GM12878 (cell line): ENCODE data around the gene SPRY1. TPM values are rescaled to one million over a fixed set of nuclear protein-coding genes. Genes with fewer than 3 reads are reported as not detected.

Experiments used
- BHLHE40 ChIP-seq, 2 experiments: fragments of 450-650 bp in 1 of 2; IDR thresholded peaks; 2 replicates each; pipeline ENCODE4 v1.6.1; 2011 to 2017; ENCODE audit warnings: low read depth in 2 of 2, borderline replicate concordance in 1 of 2, improper control_type of control experiment in 1 of 2, low read length in 1 of 2, mild to moderate bottlenecking in 1 of 2
- BMI1 ChIP-seq: fragments of 450-650 bp; IDR thresholded peaks from 2 replicates; pipeline ENCODE4 v1.6.1; 2016; ENCODE audit warnings: mild to moderate bottlenecking, moderate library complexity, borderline replicate concordance
- CREM ChIP-seq: IDR thresholded peaks from 2 replicates; pipeline ENCODE4 v1.6.1; 2014; ENCODE audit warnings: antibody characterized with exemption, low read depth
- HDAC6 ChIP-seq: fragments of 200-600 bp; sonication (generic); IDR thresholded peaks from one replicate; pipeline ENCODE4 v1.8.0; 2017; ENCODE audit warnings: antibody characterized with exemption; ENCODE audit not compliant: unreplicated experiment
- IKZF2 ChIP-seq, 2 experiments: fragments of 450-650 bp; IDR thresholded peaks; 2 replicates each; pipeline ENCODE4 v1.6.1; 2017; ENCODE audit warnings: mild to moderate bottlenecking in 2 of 2, moderate library complexity in 2 of 2
- IRF4 ChIP-seq: IDR thresholded peaks from 2 replicates; pipeline ENCODE4 v1.6.1; 2011; ENCODE audit warnings: low read depth, low read length
- NFIC ChIP-seq: IDR thresholded peaks from 2 replicates; pipeline ENCODE4 v1.6.1; 2012; ENCODE audit warnings: low read depth, mild to moderate bottlenecking, inconsistent platforms, low read length, moderate library complexity
- NR2C1 ChIP-seq: fragments of 450-650 bp; IDR thresholded peaks from 2 replicates; pipeline ENCODE4 v1.6.1; 2017; ENCODE audit warnings: antibody characterized with exemption, mild to moderate bottlenecking, moderate library complexity
- PAX5 ChIP-seq: IDR thresholded peaks from 2 replicates; pipeline ENCODE4 v1.6.1; 2011; ENCODE audit warnings: low read depth, low read length, borderline replicate concordance
- RAD21 ChIP-seq: IDR thresholded peaks from 2 replicates; pipeline ENCODE4 v1.6.1; 2011; ENCODE audit warnings: mild to moderate bottlenecking, low read depth, low read length, moderate library complexity; ENCODE audit not compliant: insufficient read depth
- RB1 ChIP-seq: fragments of 450-650 bp; formaldehyde crosslinking; IDR thresholded peaks from 2 replicates; pipeline ENCODE4 v1.6.1; 2017; ENCODE audit warnings: mild to moderate bottlenecking, borderline replicate concordance
- RUNX3 ChIP-seq: IDR thresholded peaks from 2 replicates; pipeline ENCODE4 v1.6.1; 2012; ENCODE audit warnings: low read length, inconsistent platforms
- ZNF207 ChIP-seq: fragments of 450-650 bp; IDR thresholded peaks from 2 replicates; pipeline ENCODE4 v1.6.1; 2014; ENCODE audit warnings: antibody characterized with exemption, mild to moderate bottlenecking, borderline replicate concordance
- ZNF217 ChIP-seq: fragments of 450-650 bp; IDR thresholded peaks from 2 replicates; pipeline ENCODE4 v1.6.1; 2017; ENCODE audit warnings: antibody characterized with exemption, mild to moderate bottlenecking
- polyA plus RNA-seq, 11 experiments: library from polyadenylated mRNA; depleted of rRNA in 4 of 11; unstranded in 6 of 11; stranded (reverse) in 5 of 11; fragments of >200 nt; fragmentation: Nextera tagmentation in 4 of 11; fragmentation: Illumina TruSeq in 1 of 11; extraction: Ambion mirVana in 4 of 11; extraction: Trizol in 1 of 11; gene quantifications; 1 replicate in 1 of 11; 2 replicates in 10 of 11; pipeline versions ENCODE4 v1.2.1 to v1.2.3, GENCODE V29; 2011 to 2016; ENCODE audit warnings: inconsistent platforms in 2 of 11, missing spikeins in 2 of 11, low read depth in 1 of 11
- total RNA-seq, 4 experiments: library from RNA; depleted of rRNA in 3 of 4; stranded (reverse); fragments of >200 nt in 3 of 4; fragmentation: Illumina TruSeq in 1 of 4; extraction: Trizol in 1 of 4; gene quantifications; 2 replicates each; pipeline versions ENCODE4 v1.2.1 to v1.2.3, GENCODE V29; 2013 to 2021
- TF ChIP-seq, protein P1 (sequence below): IDR thresholded peaks from 2 replicates; pipeline ENCODE4 v1.6.1; 2011; ENCODE audit warnings: mild to moderate bottlenecking, low read depth, low read length, moderate library complexity; ENCODE audit not compliant: insufficient replicate concordance
- TF ChIP-seq, protein P2 (sequence below): fragments of 450-650 bp; IDR thresholded peaks from 2 replicates; pipeline ENCODE4 v1.6.1; 2017; ENCODE audit warnings: mild to moderate bottlenecking
- TF ChIP-seq, protein P3 (sequence below): fragments of 450-650 bp; IDR thresholded peaks from 2 replicates; pipeline ENCODE4 v1.6.1; 2016; ENCODE audit warnings: mild to moderate bottlenecking
- TF ChIP-seq, protein P4 (sequence below): fragments of 450-650 bp; IDR thresholded peaks from 2 replicates; pipeline ENCODE4 v1.6.1; 2016; ENCODE audit warnings: mild to moderate bottlenecking
- TF ChIP-seq, protein P5 (sequence below): fragments of 450-650 bp; IDR thresholded peaks from 2 replicates; pipeline ENCODE4 v1.6.1; 2017; ENCODE audit warnings: mild to moderate bottlenecking, low read depth, inconsistent platforms; ENCODE audit not compliant: poor library complexity, severe bottlenecking
- TF ChIP-seq, protein P6 (sequence below): fragments of 450-650 bp; IDR thresholded peaks from 2 replicates; pipeline ENCODE4 v1.6.1; 2014; ENCODE audit warnings: mild to moderate bottlenecking

Gene SPRY1
- total and polyA plus RNA-seq, 10 of the 15 experiments (the other 5 are each of a cell fraction or from before 2014, with no cell fraction given), result 0.05 to 5.7 (median 0.23) TPM; not detected in 2

DNA sequence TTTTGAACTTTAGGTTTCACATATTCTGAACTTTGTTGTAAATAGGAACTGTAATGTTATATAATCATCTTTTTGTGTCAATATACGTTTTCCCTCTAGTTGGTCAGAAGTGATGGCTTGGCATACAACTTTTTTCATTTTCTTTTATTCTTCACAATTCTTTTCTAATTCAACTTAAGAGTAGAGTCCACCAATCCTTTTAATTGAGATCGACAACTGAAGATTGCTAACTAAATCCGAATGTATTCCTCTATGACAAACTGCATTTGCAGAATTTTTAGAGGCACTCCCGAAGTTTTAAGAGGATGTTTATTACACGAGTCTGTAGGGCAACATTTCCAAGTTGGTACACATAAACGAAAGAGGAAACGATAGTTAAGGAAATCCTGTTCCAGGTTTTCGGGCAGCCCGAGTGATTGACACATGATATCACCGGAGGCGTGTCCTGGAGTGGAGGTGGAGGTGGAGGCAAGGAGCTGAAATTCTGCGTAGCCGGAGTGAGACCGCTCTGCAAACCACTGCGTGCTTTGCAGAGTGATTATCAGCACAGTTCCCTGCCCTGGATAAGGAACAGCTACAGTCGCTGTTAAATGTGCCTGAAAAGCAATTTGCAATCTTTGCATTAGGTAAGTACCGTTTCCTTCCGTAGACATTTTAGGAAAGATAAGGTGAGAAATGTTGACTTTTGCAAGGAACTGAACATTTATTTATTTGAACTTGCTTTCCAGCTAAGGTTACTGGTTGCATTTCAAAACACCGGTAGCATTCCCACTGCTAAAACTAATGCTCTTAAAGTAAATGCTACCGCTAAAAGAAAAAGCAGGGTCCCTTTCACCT is at the start of gene SPRY1 (continued):
- 0 out of 4 replicates have a peak, but pooled peaks of 1 of the 2 experiments have one; percentile 9 for TF ChIP-seq BHLHE40 (IDR thresholded peaks at IDR 0.05; ENCODE audit: borderline replicate concordance in 1 of 2, low read depth in 2 of 2, low read length in 1 of 2)
- TF ChIP-seq PAX5, result peak; percentile 61; the same call in 1 of the 2 replicates
- TF ChIP-seq, protein P1, sequence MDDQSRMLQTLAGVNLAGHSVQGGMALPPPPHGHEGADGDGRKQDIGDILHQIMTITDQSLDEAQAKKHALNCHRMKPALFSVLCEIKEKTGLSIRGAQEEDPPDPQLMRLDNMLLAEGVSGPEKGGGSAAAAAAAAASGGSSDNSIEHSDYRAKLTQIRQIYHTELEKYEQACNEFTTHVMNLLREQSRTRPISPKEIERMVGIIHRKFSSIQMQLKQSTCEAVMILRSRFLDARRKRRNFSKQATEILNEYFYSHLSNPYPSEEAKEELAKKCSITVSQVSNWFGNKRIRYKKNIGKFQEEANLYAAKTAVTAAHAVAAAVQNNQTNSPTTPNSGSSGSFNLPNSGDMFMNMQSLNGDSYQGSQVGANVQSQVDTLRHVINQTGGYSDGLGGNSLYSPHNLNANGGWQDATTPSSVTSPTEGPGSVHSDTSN, result peak; percentile 95
- TF ChIP-seq, protein P2, sequence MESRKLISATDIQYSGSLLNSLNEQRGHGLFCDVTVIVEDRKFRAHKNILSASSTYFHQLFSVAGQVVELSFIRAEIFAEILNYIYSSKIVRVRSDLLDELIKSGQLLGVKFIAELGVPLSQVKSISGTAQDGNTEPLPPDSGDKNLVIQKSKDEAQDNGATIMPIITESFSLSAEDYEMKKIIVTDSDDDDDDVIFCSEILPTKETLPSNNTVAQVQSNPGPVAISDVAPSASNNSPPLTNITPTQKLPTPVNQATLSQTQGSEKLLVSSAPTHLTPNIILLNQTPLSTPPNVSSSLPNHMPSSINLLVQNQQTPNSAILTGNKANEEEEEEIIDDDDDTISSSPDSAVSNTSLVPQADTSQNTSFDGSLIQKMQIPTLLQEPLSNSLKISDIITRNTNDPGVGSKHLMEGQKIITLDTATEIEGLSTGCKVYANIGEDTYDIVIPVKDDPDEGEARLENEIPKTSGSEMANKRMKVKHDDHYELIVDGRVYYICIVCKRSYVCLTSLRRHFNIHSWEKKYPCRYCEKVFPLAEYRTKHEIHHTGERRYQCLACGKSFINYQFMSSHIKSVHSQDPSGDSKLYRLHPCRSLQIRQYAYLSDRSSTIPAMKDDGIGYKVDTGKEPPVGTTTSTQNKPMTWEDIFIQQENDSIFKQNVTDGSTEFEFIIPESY, result no peak
- TF ChIP-seq HDAC6, result no peak
- TF ChIP-seq, protein P3, sequence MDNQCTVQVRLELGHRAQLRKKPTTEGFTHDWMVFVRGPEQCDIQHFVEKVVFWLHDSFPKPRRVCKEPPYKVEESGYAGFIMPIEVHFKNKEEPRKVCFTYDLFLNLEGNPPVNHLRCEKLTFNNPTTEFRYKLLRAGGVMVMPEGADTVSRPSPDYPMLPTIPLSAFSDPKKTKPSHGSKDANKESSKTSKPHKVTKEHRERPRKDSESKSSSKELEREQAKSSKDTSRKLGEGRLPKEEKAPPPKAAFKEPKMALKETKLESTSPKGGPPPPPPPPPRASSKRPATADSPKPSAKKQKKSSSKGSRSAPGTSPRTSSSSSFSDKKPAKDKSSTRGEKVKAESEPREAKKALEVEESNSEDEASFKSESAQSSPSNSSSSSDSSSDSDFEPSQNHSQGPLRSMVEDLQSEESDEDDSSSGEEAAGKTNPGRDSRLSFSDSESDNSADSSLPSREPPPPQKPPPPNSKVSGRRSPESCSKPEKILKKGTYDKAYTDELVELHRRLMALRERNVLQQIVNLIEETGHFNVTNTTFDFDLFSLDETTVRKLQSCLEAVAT, result no peak
- peak; percentile 19; the same call in 1 of the 2 replicates for TF ChIP-seq CREM
- TF ChIP-seq, protein P4, sequence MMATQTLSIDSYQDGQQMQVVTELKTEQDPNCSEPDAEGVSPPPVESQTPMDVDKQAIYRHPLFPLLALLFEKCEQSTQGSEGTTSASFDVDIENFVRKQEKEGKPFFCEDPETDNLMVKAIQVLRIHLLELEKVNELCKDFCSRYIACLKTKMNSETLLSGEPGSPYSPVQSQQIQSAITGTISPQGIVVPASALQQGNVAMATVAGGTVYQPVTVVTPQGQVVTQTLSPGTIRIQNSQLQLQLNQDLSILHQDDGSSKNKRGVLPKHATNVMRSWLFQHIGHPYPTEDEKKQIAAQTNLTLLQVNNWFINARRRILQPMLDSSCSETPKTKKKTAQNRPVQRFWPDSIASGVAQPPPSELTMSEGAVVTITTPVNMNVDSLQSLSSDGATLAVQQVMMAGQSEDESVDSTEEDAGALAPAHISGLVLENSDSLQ, result peak; percentile 98
- TF ChIP-seq NR2C1, result no peak
- 0 out of 2 replicates have a peak, but pooled peaks have one; percentile 44 for TF ChIP-seq ZNF207
- TF ChIP-seq IRF4, result 0 out of 2 replicates have a peak, but pooled peaks have one; percentile 26
- peak; percentile 28; the same call in 1 of the 2 replicates for TF ChIP-seq RB1
- no peak for TF ChIP-seq NFIC
- peak; percentile 70; the same call in 1 of the 2 replicates for TF ChIP-seq BMI1
- peak; percentile 32 to 57; a peak in 3 of 4 replicates for TF ChIP-seq IKZF2 (IDR thresholded peaks at IDR 0.05)
- TF ChIP-seq, protein P5, sequence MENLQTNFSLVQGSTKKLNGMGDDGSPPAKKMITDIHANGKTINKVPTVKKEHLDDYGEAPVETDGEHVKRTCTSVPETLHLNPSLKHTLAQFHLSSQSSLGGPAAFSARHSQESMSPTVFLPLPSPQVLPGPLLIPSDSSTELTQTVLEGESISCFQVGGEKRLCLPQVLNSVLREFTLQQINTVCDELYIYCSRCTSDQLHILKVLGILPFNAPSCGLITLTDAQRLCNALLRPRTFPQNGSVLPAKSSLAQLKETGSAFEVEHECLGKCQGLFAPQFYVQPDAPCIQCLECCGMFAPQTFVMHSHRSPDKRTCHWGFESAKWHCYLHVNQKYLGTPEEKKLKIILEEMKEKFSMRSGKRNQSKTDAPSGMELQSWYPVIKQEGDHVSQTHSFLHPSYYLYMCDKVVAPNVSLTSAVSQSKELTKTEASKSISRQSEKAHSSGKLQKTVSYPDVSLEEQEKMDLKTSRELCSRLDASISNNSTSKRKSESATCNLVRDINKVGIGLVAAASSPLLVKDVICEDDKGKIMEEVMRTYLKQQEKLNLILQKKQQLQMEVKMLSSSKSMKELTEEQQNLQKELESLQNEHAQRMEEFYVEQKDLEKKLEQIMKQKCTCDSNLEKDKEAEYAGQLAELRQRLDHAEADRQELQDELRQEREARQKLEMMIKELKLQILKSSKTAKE, result no peak
- TF ChIP-seq ZNF217, result no peak
- peak; percentile 13; the same call in 1 of the 2 replicates for TF ChIP-seq RUNX3
- TF ChIP-seq, protein P6, sequence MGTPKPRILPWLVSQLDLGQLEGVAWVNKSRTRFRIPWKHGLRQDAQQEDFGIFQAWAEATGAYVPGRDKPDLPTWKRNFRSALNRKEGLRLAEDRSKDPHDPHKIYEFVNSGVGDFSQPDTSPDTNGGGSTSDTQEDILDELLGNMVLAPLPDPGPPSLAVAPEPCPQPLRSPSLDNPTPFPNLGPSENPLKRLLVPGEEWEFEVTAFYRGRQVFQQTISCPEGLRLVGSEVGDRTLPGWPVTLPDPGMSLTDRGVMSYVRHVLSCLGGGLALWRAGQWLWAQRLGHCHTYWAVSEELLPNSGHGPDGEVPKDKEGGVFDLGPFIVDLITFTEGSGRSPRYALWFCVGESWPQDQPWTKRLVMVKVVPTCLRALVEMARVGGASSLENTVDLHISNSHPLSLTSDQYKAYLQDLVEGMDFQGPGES, result no peak
- TF ChIP-seq RAD21, result no peak
